Epidermal melanocyte (primary cell): ENCODE results near the gene ARHGAP40.

Experiments
- DNase-seq: peaks from one replicate; pipeline ENCODE4 v3.0.0; 2011; ENCODE audit warnings: low spot score; ENCODE audit not compliant: insufficient read length

The ARHGAP40 gene

GRCh38 chr20:38674765-38675133, 73.1 kb downstream of the ARHGAP40 start:
- DNase-seq: no peak

- no peak for DNase-seq
Observed at GRCh38 chr20:38676576-38676975, 75.0 kb downstream of the ARHGAP40 start.

- peak; percentile 29 for DNase-seq
Observed at GRCh38 chr20:38680500-38681306, 79.1 kb downstream of the ARHGAP40 start.

GRCh38 chr20:38685271-38685670, 83.7 kb downstream of the ARHGAP40 start:
- no peak for DNase-seq

GRCh38 chr20:38685853-38686473, 84.4 kb downstream of the ARHGAP40 start:
- DNase-seq: peak; percentile 28

- DNase-seq: no peak
Observed at GRCh38 chr20:38692436-38693411, 91.1 kb downstream of the ARHGAP40 start.

GRCh38 chr20:38697306-38697705, 95.7 kb downstream of the ARHGAP40 start:
- DNase-seq: no peak

GRCh38 chr20:38698541-38698940, 96.9 kb downstream of the ARHGAP40 start:
- no peak for DNase-seq

GRCh38 chr20:38700141-38700540, 98.5 kb downstream of the ARHGAP40 start:
- no peak for DNase-seq
